Activated effector memory CD4-positive, alpha-beta T cell treated with Interleukin-2 at 50 U/mL for 16 hours (primary cell): ENCODE results near the gene PLA2G3.
"Not testable (repeated sequence)": the region's sequence is repeated elsewhere in the genome, so short reads cannot be mapped to it uniquely, and the experiment has no call there.

Source experiments
- DNase-seq: peaks from one replicate; pipeline ENCODE4 v3.0.0-alpha.2; 2020

PLA2G3 gene

DNA sequence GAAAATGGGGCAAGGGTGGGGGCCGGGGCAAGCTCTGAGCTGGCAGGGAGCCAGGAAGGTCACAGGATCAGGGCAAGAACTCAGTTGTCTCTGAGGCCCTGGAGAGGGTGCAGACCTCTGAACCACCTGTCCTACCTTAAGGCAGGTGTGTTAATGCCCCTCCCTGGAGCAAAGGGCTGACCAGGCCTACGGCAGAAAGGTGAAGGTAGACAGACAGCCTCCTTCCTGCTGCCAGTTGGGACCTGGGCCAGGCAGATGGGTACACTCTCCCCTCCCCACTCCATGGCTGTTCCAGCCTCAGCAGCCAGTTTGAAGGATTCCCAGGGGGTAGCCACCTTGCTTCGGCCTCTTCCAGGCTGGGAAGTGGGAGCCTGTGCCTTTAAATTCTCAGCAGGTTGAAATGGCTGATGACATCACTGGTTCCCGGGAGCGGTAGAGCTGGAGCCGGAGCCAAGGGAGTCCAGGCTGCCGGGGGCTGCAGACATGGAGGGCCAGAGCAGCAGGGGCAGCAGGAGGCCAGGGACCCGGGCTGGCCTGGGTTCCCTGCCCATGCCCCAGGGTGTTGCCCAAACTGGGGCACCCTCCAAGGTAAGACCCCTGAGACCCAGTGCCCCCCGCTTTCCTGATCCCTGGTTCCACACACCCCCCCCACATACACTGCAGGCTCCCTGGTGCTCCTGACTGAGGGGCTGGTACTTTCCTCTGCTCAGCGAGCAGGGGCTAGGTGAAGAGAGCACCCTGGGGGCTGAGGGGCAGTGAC, 17.6 kb downstream of the PLA2G3 start, which contains the start of gene INPP5J:
TSS of gene INPP5J (plus strand) at position 435 of the 760 bp plus-strand sequence. CDS start at position 484, 49 bp downstream.
- DNase-seq: no peak

DNA sequence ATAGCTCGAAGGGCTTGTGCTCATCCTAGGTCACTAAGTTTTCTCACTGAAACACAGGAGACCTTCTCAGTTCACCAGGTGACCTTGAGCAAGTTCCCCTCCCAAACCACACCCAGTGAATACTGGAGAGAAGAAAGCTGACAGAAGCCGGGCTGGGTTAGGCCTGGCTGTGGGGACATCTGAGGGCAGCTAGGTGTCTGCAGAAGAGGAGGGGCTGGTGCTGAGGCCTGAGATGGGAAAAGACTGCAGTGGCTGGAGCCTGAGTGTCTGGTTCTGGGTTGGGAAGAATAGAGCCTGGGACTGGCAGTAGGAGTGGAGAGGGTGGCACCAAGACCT, 18.1 kb downstream of the PLA2G3 start:
- no peak for DNase-seq

DNA sequence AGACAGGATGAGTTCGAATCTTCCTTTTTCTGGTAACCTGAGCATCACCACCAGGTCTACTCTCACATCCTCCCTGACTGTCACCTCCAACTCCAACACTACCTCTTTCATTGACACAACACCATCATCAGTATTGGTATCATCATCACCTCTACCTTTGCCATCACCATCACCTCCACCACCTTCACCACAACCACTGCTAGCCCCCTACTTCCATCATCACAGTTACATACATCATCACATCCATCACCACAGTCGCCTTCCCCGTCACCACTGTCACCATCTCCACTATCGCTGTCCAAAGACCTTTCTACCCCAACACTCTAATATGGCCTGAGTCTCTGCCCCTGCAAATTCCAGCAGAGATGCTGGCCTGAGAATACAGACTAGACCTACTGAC, 18.9 kb downstream of the PLA2G3 start:
- DNase-seq: no peak

DNA sequence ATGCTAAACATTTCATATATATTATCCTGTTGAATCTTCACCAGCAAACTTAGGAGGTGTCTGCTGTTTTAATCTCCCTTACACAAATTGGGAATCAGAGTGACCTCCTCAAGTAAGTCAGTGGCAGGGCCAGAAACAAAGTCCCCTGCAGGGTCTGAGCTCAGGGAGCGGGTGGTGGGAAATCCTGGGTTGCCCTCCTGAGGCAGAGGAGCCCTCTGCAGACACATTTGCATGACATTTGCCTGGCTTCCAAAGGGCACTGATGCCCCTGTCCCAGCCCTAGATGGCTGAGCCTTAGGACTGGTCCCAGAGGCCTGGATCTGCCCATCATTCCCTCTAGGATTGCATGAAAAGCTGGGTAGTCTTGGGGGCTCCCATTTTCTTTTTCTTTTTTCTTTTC, 19.7 kb downstream of the PLA2G3 start:
- no peak for DNase-seq

DNA sequence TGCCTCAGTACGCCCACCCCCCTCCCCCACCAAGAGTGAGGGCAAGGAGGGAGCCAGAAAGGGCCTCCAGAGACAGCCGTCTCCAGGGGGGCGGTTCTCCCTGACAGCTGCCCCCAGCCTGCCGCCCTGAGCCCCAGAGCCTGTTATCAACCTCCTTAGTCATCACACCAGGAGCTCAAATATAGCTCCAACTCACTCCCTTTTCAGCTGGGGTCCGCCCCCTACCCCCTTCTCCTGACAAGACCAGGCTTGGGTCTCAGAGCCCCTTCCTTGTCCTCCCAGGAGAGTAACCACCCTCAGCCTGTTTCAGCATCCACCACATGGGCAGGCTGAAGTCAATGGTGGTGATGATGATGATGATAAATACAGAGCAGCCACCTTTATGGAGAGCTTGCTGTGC, 20.1 kb downstream of the PLA2G3 start:
- no peak for DNase-seq

DNA sequence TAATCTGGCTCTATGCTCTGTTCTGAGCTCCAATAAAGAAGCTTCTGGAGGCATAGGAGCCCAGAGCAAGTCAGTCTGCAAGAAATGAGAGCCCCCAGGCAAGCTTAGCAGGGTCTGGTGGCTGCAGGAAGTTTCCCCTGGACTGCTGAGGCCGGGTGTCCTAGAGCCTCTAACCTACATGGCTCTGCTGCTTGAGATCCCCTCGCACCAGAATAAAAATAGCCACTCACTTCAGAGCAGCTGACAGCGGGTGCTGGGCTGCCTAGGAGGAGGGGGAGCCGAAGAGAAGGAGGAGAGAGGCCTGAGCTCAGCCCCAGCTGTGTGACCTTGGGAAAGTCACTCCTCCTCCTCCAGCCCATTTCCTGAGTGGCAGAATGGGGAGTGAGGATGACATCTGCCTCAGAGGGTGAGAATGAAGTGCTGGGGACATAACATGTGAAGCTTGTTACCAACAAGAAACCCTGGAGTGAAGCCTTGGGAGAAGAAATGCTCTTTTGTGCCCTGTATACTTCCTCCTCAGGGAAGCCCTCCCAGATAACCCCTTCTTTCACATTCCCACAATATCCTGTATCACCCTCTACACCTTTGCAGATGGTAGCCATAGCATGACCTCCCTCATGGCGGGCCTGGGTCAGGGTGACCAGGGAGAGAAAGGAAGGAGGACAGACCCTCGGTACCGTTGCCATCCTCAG, 21.1 kb downstream of the PLA2G3 start:
- no peak for DNase-seq

DNA sequence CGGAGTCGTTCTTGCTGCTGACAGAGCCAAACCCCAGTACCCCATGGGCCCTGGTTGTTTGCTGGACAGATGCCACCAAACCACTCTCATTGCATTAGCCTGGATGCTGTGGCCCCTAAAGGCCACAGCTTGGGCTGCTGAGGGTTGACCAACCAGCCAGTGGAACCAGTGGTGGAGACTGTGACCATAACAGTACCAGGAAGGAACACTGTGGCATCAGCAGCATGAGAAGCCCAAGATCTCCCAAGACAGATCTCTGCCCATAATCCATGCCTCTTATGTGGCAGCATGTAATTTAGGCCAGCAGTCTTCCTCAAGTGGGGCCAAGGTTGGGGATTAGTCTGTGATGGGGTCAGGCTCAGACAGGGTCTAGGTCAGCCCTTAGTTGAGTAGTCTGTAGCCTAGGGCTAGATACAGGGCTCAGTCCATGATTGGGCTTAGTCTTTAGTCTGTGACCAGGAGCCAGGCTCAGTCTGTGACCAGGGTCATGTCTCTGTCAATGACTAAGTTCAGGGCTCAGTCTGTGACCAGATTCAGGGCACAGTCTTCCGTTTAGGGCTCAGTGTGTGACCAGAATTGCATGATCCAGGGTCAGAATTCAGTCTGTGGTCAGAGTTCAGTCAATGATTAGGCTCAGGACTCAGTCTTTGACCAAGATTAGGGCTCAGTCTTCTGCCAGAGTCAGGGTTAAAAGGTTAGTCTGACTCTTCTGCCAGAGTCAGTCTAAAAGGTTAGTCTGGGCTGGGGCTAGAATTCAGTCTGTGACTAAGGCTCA, 22.1 kb downstream of the PLA2G3 start:
- DNase-seq: no peak

DNA sequence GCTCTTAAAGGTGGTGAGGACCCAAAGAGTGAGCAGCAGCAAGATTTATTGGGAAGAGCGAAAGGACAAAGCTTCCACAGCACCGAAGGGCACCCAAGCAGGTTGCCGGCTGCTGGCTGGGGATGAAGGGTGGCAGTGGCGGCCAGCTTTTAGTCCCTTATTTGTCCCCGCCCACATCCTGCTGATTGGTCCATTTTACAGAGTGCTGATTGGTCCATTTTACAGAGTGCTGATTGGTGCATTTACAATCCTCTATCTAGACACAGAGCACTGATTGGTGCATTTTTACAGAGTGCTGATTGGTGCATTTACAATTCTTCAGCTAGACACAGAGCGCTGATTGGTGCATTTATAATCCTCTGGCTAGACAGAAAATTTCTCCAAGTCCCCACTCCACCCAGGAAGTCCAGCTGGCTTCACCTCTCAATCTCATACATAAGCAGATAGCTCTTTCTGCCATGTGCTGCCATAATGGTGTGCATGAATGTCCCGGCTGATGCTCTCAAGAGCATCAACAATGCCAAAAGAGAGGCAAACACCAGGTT, 27.7 kb downstream of the PLA2G3 start:
- not testable (repeated sequence) for DNase-seq

DNA sequence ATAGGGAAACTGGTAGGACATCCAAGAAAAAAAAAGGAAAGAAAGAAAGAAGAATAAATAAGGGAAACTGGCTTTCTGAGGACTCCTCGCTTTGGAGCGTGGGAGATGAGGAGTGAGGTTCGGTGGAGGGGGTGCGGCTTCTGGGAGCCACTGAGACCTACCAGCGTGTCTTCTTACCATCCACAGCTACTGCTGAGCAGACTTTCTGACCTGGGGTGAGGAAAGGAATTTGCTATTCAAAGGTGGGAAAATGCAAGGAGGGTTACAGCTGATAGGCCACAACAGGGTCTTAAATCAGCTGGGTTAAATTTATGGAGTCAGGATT, 32.5 kb downstream of the PLA2G3 start:
- no peak for DNase-seq

DNA sequence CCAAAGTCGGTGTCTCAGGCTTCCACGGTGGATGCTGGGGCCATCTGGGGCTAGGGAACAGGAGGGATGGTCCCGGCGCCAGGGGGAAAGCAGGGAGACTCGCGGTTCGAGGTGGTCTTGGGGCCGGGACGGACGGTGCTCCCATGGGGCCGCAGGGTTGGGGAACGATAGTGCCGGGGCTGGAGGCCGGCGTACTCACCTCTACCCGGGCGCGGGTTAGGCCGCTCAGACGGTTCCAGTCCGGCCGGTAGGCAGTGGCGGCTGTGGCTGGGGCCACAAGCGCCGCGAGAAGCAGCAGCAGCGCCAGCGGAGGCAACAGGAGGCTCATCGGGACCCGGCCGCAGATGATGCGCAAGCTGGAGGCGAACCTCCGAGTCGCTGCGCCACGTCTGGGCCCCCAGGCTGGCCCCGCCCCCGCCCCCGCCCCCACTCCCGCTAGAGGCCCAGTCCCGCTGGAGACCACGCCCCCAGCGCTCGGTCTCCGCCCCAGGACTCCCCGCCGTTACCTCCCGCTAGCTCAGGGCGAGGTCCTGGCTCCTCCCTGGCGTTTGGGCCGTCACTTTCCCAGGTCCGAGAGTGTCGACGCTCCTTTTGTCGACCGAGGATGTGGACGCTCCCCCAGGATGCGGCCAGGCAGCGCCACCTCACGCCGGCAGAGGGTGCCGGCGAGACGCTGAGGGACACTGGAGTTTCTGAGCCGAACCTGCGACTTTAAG, 33.0 kb downstream of the PLA2G3 start, which contains the start of gene SELENOM:
TSS of gene SELENOM (minus strand) at position 391 of the 716 bp plus-strand sequence. CDS start at position 328, 63 bp downstream.
- DNase-seq: peak; percentile 79

DNA sequence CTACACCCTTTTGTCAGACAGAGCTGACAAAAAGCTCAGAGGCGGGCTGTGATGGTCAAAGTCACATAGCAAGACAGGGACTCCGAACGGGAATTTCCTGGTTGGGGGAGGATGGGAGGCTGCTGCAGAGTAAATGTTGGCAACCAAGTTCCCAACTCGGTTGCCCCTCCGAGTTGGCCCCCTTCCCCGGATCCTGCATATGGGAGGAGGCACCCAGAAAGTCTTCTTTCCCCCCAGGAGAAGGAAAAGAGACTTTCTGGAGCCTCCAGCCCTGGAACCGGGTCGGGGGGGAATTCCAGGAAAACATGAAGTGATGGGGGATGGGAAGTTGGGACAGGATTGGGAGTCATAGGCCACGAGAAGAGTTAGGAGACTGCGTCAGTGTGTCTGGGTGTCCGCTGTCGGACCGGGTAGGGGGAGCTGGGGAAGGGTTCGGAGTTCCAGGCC, 33.6 kb downstream of the PLA2G3 start:
- DNase-seq: no peak

DNA sequence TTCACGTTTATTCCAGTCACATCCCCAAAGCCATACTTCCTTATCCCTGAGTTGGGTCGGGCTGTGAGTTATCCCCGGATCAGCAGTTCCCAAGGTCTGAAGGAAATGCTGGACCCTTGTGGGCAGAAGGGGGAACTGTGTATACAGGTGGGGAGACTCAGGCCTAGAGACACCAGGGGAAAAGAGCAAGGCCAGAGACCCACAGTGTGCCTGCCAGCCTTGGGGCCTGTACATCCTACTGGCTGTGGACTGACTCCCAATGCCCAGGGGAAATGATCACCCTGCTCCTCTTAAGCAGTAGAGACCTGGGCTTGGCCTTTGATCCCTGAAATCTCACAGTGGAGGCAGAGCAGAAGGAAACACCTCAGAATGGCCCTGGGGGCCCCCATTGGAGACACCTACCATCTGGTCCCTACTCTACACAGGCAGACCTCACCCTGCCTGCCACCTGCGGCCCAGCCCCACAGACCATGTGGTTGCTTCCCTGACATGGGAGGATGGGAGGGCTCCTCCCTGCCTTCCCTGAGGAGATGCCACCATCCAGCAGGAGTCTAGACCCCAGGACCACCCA, 34.2 kb downstream of the PLA2G3 start:
- DNase-seq: no peak

DNA sequence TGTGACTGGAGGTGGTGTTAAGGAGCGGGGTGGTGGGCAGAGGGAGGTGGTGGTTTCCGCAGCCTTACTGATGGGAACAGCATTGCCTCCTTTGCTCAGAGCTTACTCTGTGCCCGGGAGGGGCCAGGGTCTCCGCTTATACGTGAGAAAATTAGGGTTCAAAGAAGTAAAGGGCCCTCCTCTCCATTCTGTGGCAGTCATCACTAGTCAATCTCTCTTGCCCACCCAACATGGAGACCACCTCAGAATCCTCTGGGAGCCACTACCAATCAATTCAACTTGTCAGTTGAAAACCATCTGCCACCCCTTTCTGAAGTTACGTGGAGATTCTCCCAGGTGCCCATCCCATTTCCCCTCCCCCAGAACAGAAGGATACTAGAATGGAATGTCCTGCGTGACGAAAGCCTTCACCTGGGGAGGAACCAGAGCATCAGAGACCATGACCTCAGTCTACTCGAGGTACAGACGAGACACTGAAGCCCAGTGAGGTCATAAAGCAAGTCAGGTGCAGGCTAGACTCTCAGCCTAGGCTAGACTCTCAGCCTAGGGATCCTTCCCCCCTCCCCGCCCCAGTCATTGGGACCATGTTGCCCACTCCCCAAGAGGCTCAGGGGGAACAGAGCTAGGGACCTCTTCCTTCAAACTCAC, 34.9 kb downstream of the PLA2G3 start:
- DNase-seq: no peak

DNA sequence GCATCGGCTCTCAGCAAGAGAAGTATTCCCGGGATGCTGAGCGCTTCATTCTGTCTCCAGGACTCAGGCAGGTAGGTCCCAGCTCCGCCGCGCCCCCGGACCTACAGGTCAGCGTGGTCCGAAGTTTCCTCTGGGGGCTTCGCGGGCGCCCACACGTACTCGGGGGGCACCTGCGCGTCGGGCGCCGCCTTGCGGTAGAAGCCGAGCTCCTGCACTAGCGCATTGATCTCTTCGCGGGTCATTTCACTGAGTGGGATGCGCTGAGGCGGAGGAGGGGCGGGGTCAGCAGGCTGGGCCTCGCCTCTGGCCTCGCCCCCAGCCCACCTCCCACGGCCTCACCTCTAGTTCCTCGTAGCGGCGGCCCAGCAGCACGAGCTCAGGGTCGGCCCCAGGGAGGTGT, 35.4 kb downstream of the PLA2G3 start:
- DNase-seq: no peak

DNA sequence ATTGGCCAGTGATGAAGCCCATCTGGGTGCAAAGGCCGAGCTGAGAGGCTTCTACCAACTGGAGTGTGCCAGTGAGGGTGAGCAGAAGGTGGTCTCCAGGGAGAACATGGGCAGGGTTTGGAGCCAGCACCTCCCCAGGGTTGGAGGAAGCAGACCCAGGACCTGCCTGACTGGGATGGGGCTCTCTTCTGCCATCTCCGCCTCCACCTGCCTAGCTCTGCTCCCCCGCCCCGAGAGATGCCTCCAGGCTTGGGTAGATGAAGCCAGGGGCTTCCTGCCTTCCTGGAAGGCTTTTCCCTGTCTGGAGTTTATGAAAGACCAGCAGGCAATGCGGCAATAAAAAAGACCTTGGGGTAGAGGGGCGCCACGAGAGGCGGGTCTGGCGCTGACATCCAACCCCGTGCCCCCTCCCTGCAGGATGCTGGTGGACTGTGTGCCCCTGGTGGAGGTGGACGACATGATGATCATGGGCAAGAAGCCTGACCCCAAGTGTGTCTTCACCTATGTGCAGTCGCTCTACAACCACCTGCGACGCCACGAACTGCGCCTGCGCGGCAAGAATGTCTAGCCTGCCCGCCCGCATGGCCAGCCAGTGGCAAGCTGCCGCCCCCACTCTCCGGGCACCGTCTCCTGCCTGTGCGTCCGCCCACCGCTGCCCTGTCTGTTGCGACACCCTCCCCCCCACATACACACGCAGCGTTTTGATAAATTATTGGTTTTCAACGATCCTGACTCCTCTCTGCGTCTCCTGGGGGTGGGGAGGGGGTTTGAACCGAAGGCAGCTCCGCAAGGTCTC, 36.2 kb downstream of the PLA2G3 start:
- no peak for DNase-seq

DNA sequence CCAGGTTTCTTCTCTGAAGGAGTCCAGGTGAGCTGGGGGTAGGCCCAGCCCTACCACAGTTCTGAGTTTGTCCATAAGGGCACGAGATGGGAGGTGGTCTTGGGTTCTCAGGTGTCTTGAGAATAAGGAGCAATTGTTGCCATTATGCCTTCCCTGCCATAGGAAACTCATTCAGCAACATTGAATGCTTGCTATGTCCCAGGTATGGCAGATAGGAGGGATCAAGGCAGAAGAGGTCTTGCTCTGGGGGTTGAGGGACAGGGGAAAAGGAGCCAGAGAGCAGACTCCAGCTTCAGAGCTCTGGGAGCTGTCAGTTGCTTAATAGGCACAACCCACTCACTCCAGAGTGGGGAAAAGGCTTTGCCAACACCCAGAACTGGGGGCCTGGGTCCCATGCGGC, 37.2 kb downstream of the PLA2G3 start:
- DNase-seq: no peak

DNA sequence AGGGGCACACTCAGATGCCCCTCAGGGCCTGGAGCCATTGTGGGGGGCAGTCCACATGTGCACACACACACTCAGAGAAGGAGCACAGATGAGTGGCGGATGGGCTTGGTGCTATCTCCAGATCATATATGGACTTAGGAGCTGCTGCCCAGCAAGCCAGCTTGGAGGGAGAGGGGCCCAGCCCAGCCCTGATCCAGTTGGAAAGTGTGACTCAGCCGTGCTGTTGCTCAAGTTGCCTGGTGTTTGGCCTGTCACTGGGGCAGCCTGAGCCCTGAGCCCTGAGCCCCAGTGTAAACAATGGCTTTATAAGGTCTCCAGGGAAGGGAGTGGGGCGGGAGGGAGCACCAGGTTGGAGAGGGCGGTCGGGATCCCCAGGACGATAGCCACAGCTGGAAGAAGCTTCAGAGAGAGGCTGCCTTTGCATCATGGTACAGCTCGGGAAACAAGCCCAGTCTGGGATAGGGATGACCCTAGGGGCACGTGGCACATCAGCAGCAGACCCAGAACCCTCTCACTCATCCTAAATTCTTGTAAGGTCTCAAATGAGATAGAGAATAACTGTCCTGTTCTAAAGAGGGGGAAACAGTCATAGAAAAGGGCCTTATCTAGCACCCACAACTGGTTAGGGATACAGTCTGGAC, 37.7 kb downstream of the PLA2G3 start:
- DNase-seq: no peak

DNA sequence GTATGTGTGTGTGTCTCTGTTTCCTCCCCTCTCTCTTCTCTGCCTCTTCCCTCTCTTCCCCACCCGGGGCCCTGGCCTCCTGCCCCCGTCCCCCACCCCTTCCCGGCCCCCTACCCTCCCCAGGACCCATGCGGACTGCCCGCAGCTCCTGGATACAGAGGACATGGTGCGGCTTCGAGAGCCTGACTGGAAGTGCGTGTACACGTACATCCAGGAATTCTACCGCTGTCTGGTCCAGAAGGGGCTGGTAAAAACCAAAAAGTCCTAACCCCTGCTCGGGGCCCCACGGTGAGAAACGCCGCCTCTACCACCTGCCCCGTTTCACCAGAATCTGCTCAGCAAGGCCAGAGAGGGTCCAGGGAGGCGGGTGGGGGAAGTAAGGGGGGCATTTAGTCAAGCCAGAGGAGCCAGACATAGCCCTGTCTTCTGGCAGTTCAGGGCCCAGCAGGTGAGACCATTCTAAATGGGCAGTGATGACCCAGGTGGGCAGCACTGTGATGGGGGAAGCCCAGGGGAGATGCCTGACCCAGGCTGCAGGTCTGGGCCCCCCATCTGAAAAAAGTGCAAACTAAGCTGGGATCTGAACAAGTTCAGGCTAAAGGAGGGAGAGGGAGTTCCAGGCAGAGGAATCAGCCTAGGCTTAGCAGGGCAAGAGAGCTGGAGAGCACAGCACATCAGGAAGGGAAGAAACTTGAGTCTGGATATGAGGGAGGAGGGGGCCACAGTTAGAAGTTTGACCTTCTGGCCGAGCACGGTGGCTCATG, 39.4 kb downstream of the PLA2G3 start:
- DNase-seq: no peak
